Activated CD4-positive, alpha-beta T cell treated with anti-CD3 and anti-CD28 coated beads for 36 hours (primary cell): Measurements from ENCODE around the gene TNRC6A. TPM values are rescaled to one million over a fixed set of nuclear protein-coding genes. Genes with fewer than 3 reads are reported as not detected.

Source experiments
- ATAC-seq: fragments of 200-7000 bp; cut with Tn5 transposase; one replicate; pipeline ENCODE4 v1.10.0; 2021; ENCODE audit warnings: mild to moderate bottlenecking, moderate library complexity
- CTCF ChIA-PET: fragments of 350-600 bp; sonication (Branson Sonifier 250); formaldehyde crosslinking; loops from one replicate; lab custom pipeline; 2021; ENCODE audit warnings: antibody characterized with exemption; lab: Charles Lee
- POLR2A ChIA-PET: fragments of 350-600 bp; sonication (Branson Sonifier 250); formaldehyde crosslinking; loops from one replicate; lab custom pipeline; 2021; ENCODE audit warnings: antibody characterized with exemption, inconsistent platforms; lab: Charles Lee
- DNase-seq: peaks from one replicate; pipeline ENCODE4 v3.0.0-alpha.2; 2020
- H3K27ac Mint-ChIP-seq: one replicate; pipeline ENCODE4 v1.8.0; 2021; ENCODE audit warnings: mixed read lengths
- H3K27me3 Mint-ChIP-seq: one replicate; pipeline ENCODE4 v1.8.0; 2021; ENCODE audit warnings: mixed read lengths
- H3K36me3 Mint-ChIP-seq: one replicate; pipeline ENCODE4 v1.8.0; 2021; ENCODE audit warnings: low read depth, mixed read lengths
- H3K4me1 Mint-ChIP-seq: one replicate; pipeline ENCODE4 v1.8.0; 2021; ENCODE audit warnings: mixed read lengths
- H3K4me3 Mint-ChIP-seq: one replicate; pipeline ENCODE4 v1.8.0; 2021; ENCODE audit warnings: mild to moderate bottlenecking, moderate library complexity, mixed read lengths
- H3K9me3 Mint-ChIP-seq: one replicate; pipeline ENCODE4 v1.8.0; 2021; ENCODE audit warnings: low read depth, mixed read lengths
- intact Hi-C, 2 experiments: fragments of 100-400 bp; cut with DNase I in 1 of 2; cut with micrococcal nuclease in 1 of 2; formaldehyde crosslinking; loops; one replicate each; pipeline versions ENCODE4 v1.14.2 to v1.15.1; 2022 to 2024; cut with DNase I, micrococcal nuclease
- total RNA-seq, 2 experiments: library from RNA; stranded (reverse); gene quantifications; one replicate each; pipeline ENCODE4 v1.2.3, GENCODE V29; 2021

Gene TNRC6A
- total RNA-seq, 2 experiments from 2014 or later, result 34.6 to 46.1 TPM

DNA sequence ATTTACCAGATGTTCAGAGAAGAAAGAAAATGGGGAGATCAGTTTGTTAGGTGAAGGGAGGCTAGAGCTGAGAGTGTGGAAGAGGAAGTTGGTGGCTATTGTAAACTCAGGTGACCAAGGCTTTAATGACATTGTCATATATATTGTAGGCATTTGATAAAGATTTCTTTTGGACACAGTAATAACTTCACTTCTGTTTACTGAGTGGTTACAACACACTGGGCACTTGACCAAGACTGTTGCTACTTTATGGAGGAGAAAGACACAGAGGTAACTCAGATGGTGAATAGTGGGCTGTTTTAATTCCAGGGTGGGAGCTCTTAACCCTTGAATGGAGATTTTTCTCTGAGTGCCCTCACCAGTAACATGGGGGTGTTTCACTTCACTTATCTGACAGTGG, 46.0 kb downstream of the TNRC6A start:
- intact Hi-C loops, result no loop called here
- H3K27ac Mint-ChIP-seq, result no peak overlapping the region
- H3K36me3 Mint-ChIP-seq, result peaks cover 40% of the 10 kb centered on the region
- ATAC-seq, result no peak
- no peak overlapping the region for H3K4me3 Mint-ChIP-seq
- no peak for DNase-seq
- no peaks in the 10 kb centered on the region for H3K27me3 Mint-ChIP-seq
- POLR2A ChIA-PET, result no interaction called here
- H3K9me3 Mint-ChIP-seq, result no peaks in the 10 kb centered on the region
- H3K4me1 Mint-ChIP-seq, result peaks cover 35% of the 10 kb centered on the region
- CTCF ChIA-PET, result interaction anchor here (1.0 to 1.6 kb wide), 2 partner anchors 228 to 258 kb away, joined by 3 read pairs; no protein-coding TSS in a partner anchor

DNA sequence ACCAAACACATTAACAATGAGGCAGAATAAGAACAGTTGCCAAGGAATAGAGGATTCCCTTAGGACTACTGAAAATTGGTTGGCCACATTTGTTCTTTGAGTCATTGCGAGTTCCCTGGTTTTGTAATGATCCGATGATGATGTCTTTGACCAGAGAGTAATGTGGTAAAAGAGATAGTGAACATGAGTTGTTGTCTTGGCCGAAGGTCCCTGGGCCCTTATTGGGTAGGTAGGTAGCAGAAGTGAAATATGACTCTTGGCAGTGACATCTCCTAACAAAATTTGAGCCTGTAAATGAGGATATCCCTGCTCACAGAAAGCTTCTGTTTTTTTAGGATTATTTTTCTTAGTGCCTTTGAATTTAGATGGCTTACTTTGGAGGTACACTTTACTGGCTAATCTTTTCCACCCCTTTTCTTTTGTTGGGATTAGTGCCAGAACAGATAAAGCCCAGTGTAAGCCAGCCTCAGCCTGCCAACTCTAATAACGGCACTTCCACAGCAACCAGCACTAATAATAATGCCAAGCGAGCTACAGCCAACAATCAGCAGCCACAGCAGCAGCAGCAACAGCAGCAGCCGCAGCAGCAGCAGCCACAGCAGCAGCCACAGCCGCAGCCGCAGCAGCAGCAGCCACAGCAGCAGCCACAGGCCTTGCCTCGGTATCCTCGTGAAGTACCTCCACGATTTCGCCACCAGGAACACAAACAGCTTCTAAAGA, 47.2 kb downstream of the TNRC6A start:
- Mint-ChIP-seq H3K27me3 (no peaks in the 10 kb centered on the region), H3K27ac (peak overlapping the region; percentile 39), H3K4me3 (no peak overlapping the region), H3K36me3 (peaks cover 42% of the 10 kb centered on the region), H3K9me3 (no peaks in the 10 kb centered on the region), H3K4me1 (peaks cover 26% of the 10 kb centered on the region)
- intact Hi-C loops, result no loop called here
- ChIA-PET POLR2A (no interaction called here), CTCF (interaction anchor here (0.8 to 1.6 kb wide), 3 partner anchors 19 to 260 kb away, joined by 3 read pairs; no protein-coding TSS in a partner anchor)
- no peak for ATAC-seq
- no peak for DNase-seq

DNA sequence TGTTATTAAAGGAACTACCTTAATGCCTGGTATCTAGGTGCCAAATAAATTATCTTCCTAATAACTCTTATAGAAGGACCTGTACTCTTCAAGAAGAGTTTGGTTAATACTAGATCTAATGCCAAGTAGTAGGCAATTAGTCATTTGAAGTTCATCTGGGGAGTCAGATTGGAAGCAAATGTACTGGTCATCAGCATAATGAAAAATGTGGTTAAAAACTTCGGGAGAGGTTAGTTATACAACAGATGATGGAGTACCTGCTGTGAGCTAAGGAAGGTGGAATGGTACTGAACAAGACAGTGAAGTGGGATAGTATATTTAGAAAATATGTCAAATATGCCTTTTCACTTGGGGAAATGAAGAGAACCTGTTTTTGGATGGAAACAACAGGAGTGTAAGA, 49.2 kb downstream of the TNRC6A start:
- peaks cover 15% of the 10 kb centered on the region for H3K4me1 Mint-ChIP-seq
- H3K27ac Mint-ChIP-seq, result peak overlapping the region; percentile 47
- CTCF ChIA-PET, result interaction anchor here (0.5 to 0.8 kb wide), 3 partner anchors 16 to 485 kb away, joined by 3 to 4 read pairs (median 3); no protein-coding TSS in a partner anchor
- peaks cover 45% of the 10 kb centered on the region for H3K36me3 Mint-ChIP-seq
- H3K9me3 Mint-ChIP-seq, result no peaks in the 10 kb centered on the region
- ATAC-seq (no peak), DNase-seq (no peak)
- POLR2A ChIA-PET, result no interaction called here
- intact Hi-C loops, result no loop called here
- H3K4me3 Mint-ChIP-seq, result no peak overlapping the region
- H3K27me3 Mint-ChIP-seq, result no peaks in the 10 kb centered on the region

DNA sequence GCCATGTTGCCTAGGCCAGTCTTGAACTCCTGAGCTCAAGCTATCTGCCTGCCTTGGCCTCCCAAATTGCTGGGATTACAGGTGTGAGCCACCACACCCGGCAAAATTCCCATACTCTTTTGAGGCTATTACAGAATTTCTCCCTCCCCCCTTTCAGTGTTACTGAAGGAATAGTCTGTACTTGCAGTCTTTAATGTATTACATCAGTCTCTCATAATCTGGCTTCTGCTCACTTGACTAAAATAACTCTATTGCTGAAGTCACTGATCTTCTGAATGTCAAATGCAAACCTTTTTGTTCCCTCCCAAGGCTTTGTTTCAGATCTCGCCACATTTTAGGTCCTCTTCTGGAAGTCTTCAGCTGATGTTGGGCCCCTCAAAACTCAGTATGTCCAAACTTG, 51.8 kb downstream of the TNRC6A start:
- Mint-ChIP-seq H3K4me3 (no peak overlapping the region), H3K27me3 (no peaks in the 10 kb centered on the region)
- POLR2A ChIA-PET, result no interaction called here

DNA sequence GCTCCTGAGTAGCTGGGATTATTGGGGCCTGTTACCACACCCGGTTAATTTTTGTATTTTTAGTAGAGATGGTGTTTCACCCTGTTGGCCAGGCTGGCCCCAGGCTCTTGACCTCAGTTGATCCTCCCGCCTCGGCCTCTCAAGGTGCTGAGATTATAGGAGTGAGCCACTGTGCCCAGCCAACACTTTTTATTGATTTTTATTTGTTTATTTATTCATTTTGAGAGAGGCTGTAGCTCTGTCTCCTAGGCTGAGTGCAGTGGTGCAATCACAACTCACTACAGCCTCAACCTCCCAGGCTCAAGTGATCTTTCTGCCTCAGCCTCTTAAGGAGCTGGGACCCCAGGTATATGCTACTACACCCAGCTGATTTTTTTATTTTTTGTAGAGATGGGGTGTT, 54.7 kb downstream of the TNRC6A start:
- Mint-ChIP-seq H3K36me3 (peaks cover 42% of the 10 kb centered on the region), H3K27me3 (no peaks in the 10 kb centered on the region), H3K4me3 (no peak overlapping the region), H3K27ac (no peak overlapping the region), H3K9me3 (no peaks in the 10 kb centered on the region), H3K4me1 (no peaks in the 10 kb centered on the region)
- ChIA-PET POLR2A (no interaction called here), CTCF (interaction anchor here (1.3 kb wide), 1 partner anchor 217 kb away, joined by 4 read pairs; no protein-coding TSS in a partner anchor)
- intact Hi-C loops, result no loop called here
- no peak for DNase-seq
- no peak for ATAC-seq

More for the DNA sequence above, 51.8 kb downstream of the TNRC6A start:
- ATAC-seq, result no peak
- Mint-ChIP-seq H3K27ac (peak overlapping the region; percentile 58), H3K9me3 (no peaks in the 10 kb centered on the region), H3K36me3 (peaks cover 44% of the 10 kb centered on the region), H3K4me1 (peaks cover 4% of the 10 kb centered on the region)
- CTCF ChIA-PET, result interaction anchor here (0.6 to 0.8 kb wide), 4 partner anchors 11 to 391 kb away, joined by 3 to 4 read pairs (median 3); no protein-coding TSS in a partner anchor
- intact Hi-C loops, result no loop called here
- DNase-seq, result no peak

DNA sequence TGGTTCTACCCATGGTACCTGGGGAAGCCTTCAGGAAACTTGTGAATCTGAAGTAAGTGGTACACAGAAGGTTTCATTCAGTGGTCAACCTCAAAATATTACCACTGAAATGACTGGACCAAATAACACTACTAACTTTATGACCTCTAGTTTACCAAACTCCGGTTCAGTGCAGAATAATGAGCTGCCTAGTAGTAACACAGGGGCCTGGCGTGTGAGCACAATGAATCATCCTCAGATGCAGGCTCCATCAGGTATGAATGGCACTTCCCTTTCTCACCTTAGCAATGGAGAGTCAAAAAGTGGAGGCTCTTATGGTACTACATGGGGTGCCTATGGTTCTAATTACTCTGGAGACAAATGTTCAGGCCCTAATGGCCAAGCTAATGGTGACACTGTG, 60.4 kb downstream of the TNRC6A start:
- no peaks in the 10 kb centered on the region for H3K4me1 Mint-ChIP-seq
- CTCF ChIA-PET, result no interaction called here
- intact Hi-C loops, result no loop called here

DNA sequence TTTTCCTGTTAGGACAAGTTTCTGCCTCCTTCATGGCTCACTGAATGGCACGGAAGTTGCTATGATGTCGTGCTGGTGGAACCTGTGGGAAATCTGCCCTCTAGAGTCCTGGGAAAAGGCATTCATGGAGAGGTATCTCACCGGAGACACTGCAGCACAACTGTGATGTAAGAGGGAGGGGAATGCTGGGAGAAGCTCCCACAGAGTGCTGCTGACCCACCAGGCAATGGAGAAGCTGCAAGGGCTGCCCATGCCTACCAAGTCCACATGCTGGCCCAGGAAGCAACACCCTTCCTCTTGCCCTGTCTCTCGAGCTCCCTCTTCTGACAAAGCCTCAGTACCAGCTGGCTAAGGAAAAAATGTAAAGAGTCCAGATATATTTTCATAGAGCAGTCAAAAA, 71.1 kb downstream of the TNRC6A start:
- Mint-ChIP-seq H3K27me3 (no peaks in the 10 kb centered on the region), H3K4me1 (peaks cover 3% of the 10 kb centered on the region), H3K36me3 (peaks cover 58% of the 10 kb centered on the region), H3K27ac (peak overlapping the region; percentile 4), H3K4me3 (no peak overlapping the region), H3K9me3 (no peaks in the 10 kb centered on the region)
- CTCF ChIA-PET, result interaction anchor here (0.6 to 1.4 kb wide), 3 partner anchors 43 to 344 kb away, joined by 3 read pairs; no protein-coding TSS in a partner anchor
- intact Hi-C loops, result no loop called here
- POLR2A ChIA-PET, result no interaction called here
- ATAC-seq (no peak), DNase-seq (no peak)

More for the DNA sequence above, 60.4 kb downstream of the TNRC6A start:
- Mint-ChIP-seq H3K27ac (no peak overlapping the region), H3K9me3 (no peaks in the 10 kb centered on the region), H3K4me3 (no peak overlapping the region), H3K27me3 (no peaks in the 10 kb centered on the region), H3K36me3 (peaks cover 43% of the 10 kb centered on the region)
- DNase-seq, result no peak
- ATAC-seq, result no peak
- POLR2A ChIA-PET, result no interaction called here

DNA sequence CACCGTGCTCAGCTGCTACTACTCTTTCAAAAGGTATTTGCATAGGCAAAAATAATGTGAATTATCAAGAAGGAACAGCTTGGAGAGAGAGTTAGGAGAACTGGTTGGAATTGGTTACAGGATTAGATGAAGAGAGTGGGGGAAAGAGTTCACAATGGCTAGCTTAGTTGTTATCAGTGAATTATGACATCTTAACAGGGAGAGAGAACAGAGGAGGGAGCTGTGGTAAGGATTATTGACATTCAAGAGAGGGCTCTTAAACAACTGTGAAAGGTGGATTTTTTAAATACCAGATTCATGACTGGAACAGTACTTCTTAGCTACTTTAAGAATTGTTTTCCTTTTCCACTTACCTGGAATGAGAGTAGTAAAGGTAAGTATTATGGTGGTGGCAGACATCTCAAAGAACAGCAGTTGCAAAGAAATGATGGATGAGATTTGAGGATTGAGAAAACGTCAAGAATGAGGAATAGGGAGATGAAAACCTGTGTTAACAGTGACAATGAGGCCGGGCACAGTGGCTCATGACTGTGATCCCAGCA, 72.4 kb downstream of the TNRC6A start:
- H3K9me3 Mint-ChIP-seq, result no peaks in the 10 kb centered on the region
- H3K4me3 Mint-ChIP-seq, result no peak overlapping the region
- ATAC-seq, result no peak
- peaks cover 66% of the 10 kb centered on the region for H3K36me3 Mint-ChIP-seq
- H3K27me3 Mint-ChIP-seq, result no peaks in the 10 kb centered on the region
- ChIA-PET CTCF (interaction anchor here (0.6 to 1.4 kb wide), 2 partner anchors 10 to 259 kb away, joined by 3 read pairs; no protein-coding TSS in a partner anchor), POLR2A (no interaction called here)
- H3K27ac Mint-ChIP-seq, result peak overlapping the region; percentile 37
- DNase-seq, result no peak
- intact Hi-C loops, result no loop called here
- peaks cover 3% of the 10 kb centered on the region for H3K4me1 Mint-ChIP-seq

DNA sequence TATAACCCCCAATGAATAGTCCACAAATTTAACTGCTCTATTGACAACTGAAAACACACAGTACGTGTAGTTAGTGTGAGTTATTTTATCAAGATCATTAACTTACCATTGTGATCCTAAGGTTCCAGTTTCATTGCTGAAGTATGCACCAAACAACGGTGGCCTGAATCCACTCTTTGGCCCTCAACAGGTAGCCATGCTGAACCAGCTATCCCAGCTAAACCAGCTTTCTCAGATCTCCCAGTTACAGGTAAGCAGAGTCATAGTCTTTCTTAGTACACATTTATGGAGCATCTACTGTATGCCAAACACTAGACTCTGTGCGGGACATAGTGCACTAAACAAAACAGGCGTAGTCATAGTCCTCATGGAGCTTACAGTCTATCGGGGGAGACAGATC, 76.0 kb downstream of the TNRC6A start:
- no peaks in the 10 kb centered on the region for H3K9me3 Mint-ChIP-seq
- CTCF ChIA-PET, result no interaction called here
- no peak overlapping the region for H3K4me3 Mint-ChIP-seq
- no peaks in the 10 kb centered on the region for H3K27me3 Mint-ChIP-seq
- intact Hi-C loops, result no loop called here
- ATAC-seq, result no peak
- H3K36me3 Mint-ChIP-seq, result peaks cover 61% of the 10 kb centered on the region
- H3K27ac Mint-ChIP-seq, result no peak overlapping the region
- POLR2A ChIA-PET, result no interaction called here
- H3K4me1 Mint-ChIP-seq, result no peaks in the 10 kb centered on the region
- no peak for DNase-seq

DNA sequence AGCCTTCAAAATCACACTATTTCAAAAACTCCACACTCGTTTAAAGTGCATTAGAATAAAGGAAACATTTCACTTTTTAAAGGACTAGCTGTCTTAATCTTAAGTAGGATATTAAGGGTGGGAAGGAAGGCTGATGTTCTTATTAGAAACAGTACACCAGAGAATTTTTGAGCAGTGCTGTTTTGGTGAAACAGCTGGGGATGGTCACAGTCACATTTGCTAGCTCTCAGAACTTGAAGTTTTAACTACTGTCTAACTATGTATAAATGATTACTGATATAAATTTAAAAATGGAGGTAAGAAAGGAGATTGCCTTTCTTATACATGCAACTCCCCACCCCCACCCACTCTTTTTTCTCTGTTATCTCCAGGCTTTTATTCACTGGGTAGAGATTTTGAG, 77.8 kb downstream of the TNRC6A start:
- H3K4me1 Mint-ChIP-seq, result no peaks in the 10 kb centered on the region
- H3K27me3 Mint-ChIP-seq, result no peaks in the 10 kb centered on the region
- peaks cover 53% of the 10 kb centered on the region for H3K36me3 Mint-ChIP-seq
- ChIA-PET CTCF (interaction anchor here (0.6 to 1.1 kb wide), 2 partner anchors 12 to 28 kb away, joined by 3 read pairs; no protein-coding TSS in a partner anchor), POLR2A (interaction anchor here (0.6 kb wide), 1 partner anchor 1132 kb away, joined by 6 read pairs; no protein-coding TSS in a partner anchor)
- no peaks in the 10 kb centered on the region for H3K9me3 Mint-ChIP-seq
- no peak for DNase-seq
- no peak for ATAC-seq
- intact Hi-C loops, result no loop called here
- H3K27ac Mint-ChIP-seq, result no peak overlapping the region
- H3K4me3 Mint-ChIP-seq, result no peak overlapping the region

DNA sequence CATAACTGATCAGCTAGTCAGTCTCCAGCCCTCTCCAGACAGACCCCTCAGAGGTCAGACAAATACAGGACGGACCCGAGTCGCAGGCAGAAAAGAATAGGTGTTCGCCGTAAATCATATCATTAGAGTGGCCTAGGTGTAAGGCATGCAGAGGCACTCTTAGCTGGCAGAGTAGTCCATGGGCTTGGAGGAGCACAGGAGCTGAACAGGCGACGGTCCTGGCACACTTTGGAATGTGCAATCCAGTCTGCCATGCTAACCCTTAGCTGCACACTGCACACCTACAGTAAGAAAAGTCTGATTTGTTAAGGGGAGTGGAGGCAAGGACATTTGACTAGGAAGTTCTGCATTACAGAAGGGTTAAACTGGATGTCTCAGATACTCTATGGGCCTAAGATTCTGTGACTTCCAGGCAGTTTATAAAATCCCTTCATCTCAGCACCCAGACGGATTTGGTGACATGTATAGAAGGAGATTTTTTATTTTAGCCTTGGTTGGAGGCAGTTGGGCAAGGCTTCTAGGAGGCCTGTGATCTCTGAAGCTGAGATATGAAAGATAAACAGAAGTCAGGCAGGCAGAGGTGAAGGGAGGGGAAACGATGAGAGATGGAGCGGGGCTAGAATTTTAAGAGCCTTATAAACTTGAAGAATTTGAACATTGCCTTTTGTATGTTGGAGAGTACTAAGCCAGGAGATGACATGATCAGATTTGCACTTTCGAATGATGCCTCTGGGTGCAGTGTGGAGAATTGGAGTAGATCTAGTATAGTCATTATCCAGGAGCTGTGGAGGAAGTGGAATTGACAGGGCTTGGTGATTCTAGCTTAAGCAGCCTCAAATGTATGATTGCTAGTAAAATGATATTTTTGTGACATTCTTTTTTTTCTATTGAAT, 81.7 kb downstream of the TNRC6A start:
- H3K4me1 Mint-ChIP-seq, result no peaks in the 10 kb centered on the region
- H3K27ac Mint-ChIP-seq, result peak overlapping the region; percentile 1
- ATAC-seq (no peak), DNase-seq (no peak)
- no peaks in the 10 kb centered on the region for H3K9me3 Mint-ChIP-seq
- ChIA-PET POLR2A (no interaction called here), CTCF (no interaction called here)
- H3K4me3 Mint-ChIP-seq, result no peak overlapping the region
- intact Hi-C loops, result loop anchor here in 1 of 2 experiments (5.0 kb wide), 1 partner anchor 229 kb away; no protein-coding TSS in a partner anchor
- H3K36me3 Mint-ChIP-seq, result peaks cover 44% of the 10 kb centered on the region
- no peaks in the 10 kb centered on the region for H3K27me3 Mint-ChIP-seq
